Suprapubic skin (tissue), 3 donors: Measurements from ENCODE around the gene OTUD7B.

ENCODE experiments used
- CTCF ChIP-seq, 2 donors: fragments of 200-600 bp in 1 of 2; fragments of 450-650 bp in 1 of 2; sonication (generic) in 1 of 2; IDR thresholded peaks; one replicate each; pipeline ENCODE4 v1.5.1; 2016 to 2019; ENCODE audit warnings: antibody characterized with exemption in 2 of 2, mild to moderate bottlenecking in 1 of 2, moderate library complexity in 1 of 2
- POLR2AphosphoS5 ChIP-seq, 3 donors: sonication (generic); formaldehyde crosslinking; IDR thresholded peaks; one replicate each; pipeline ENCODE4 v1.6.1; 2017; ENCODE audit warnings: antibody characterized with exemption in 3 of 3

GRCh38 chr1:150006881-150007421 lies 3.6 kb downstream of the OTUD7B start:
- TF ChIP-seq CTCF (IDR thresholded peaks at IDR 0.05) (no peak), POLR2AphosphoS5 (IDR thresholded peaks at IDR 0.05) (no peak)
